Chondrocyte (in vitro differentiated cells): ENCODE measurements around the gene DGLUCY. TPM values are rescaled to one million over a fixed set of nuclear protein-coding genes. Genes with fewer than 3 reads are reported as not detected.
"Not testable (repeated sequence)": the region's sequence is repeated elsewhere in the genome, so short reads cannot be mapped to it uniquely, and the experiment has no call there.

Experiments
- DNase-seq: peaks from one replicate; pipeline ENCODE4 v3.0.0; 2021; ENCODE audit warnings: mixed read lengths, low spot score
- H3K27ac Mint-ChIP-seq: one replicate; pipeline ENCODE4 v1.8.0; 2021; ENCODE audit warnings: mild to moderate bottlenecking, moderate library complexity, mixed read lengths; ENCODE audit not compliant: unreplicated experiment
- H3K27me3 Mint-ChIP-seq: 2 replicates; pipeline ENCODE4 v1.8.0; 2021; ENCODE audit warnings: low read depth, mixed read lengths
- H3K36me3 Mint-ChIP-seq: 2 replicates; pipeline ENCODE4 v1.8.0; 2021; ENCODE audit warnings: low read depth, mixed read lengths
- H3K4me1 Mint-ChIP-seq: 2 replicates; pipeline ENCODE4 v1.8.0; 2021; ENCODE audit warnings: low read depth, mild to moderate bottlenecking, mixed read lengths
- H3K4me3 Mint-ChIP-seq: one replicate; pipeline ENCODE4 v1.8.0; 2021; ENCODE audit warnings: mild to moderate bottlenecking, moderate library complexity, mixed read lengths; ENCODE audit not compliant: unreplicated experiment
- H3K9me3 Mint-ChIP-seq: 2 replicates; pipeline ENCODE4 v1.8.0; 2021; ENCODE audit warnings: low read depth, mixed read lengths
- total RNA-seq: library from RNA; stranded (reverse); gene quantifications from 3 replicates; pipeline ENCODE4 v1.2.1, GENCODE V29; 2021
- TF ChIP-seq, protein P1 (sequence below): fragments of 200-600 bp; sonication (generic); IDR thresholded peaks from 2 replicates; pipeline ENCODE4 v1.5.0; 2021; ENCODE audit warnings: antibody characterized with exemption, mild to moderate bottlenecking, moderate library complexity

Gene DGLUCY
- total RNA-seq, 1 donor from 2014 or later, result 9.3 TPM

DNA sequence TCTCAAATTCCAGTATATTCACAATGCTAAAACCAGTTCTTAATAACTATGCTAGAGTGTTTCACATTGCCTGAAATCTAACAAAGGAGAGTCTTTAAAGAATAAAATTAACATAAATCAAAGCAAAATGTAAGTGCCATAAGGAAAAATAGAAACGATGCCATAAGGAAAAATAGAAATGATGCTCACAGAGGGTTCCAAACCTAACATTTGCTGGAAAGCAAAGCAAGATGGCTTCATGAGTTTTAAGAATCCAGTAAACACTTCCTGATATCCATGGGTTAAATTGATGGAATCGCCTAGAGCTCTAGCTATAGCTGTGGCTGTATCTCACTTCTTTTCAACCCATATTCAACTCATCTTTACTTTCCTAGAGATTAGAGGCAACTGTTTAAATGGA lies 66.7 kb downstream of the DGLUCY start:
- Mint-ChIP-seq H3K27ac (no peak overlapping the region), H3K4me3 (no peak overlapping the region), H3K36me3 (peaks cover 2% of the 10 kb centered on the region), H3K9me3 (no peaks in the 10 kb centered on the region), H3K27me3 (no peaks in the 10 kb centered on the region), H3K4me1 (peaks cover 3% of the 10 kb centered on the region)
- TF ChIP-seq, protein P1, sequence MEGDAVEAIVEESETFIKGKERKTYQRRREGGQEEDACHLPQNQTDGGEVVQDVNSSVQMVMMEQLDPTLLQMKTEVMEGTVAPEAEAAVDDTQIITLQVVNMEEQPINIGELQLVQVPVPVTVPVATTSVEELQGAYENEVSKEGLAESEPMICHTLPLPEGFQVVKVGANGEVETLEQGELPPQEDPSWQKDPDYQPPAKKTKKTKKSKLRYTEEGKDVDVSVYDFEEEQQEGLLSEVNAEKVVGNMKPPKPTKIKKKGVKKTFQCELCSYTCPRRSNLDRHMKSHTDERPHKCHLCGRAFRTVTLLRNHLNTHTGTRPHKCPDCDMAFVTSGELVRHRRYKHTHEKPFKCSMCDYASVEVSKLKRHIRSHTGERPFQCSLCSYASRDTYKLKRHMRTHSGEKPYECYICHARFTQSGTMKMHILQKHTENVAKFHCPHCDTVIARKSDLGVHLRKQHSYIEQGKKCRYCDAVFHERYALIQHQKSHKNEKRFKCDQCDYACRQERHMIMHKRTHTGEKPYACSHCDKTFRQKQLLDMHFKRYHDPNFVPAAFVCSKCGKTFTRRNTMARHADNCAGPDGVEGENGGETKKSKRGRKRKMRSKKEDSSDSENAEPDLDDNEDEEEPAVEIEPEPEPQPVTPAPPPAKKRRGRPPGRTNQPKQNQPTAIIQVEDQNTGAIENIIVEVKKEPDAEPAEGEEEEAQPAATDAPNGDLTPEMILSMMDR, result no peak
- no peak for DNase-seq

DNA sequence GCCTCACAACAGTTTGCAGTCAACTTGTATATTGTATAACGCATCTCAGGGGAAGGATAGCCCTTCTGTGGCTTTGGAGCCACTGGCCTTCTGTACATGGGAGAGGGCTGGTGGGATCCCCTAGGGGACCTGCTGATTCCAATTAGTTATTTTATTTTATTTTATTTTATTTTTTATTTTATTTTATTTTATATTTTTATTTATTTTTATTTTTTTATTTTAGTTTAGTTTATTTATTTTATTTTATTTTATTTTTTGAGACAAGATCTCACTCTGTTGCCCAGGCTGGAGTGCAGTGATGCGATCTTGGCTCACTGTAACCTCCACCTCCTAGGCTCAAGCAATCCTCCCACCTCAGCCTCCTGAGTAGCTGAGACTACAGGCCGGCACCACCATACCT lies 68.9 kb downstream of the DGLUCY start:
- not testable (repeated sequence) for H3K36me3 Mint-ChIP-seq, DNase-seq, H3K4me1 Mint-ChIP-seq, H3K27me3 Mint-ChIP-seq, H3K4me3 Mint-ChIP-seq, H3K9me3 Mint-ChIP-seq, H3K27ac Mint-ChIP-seq

DNA sequence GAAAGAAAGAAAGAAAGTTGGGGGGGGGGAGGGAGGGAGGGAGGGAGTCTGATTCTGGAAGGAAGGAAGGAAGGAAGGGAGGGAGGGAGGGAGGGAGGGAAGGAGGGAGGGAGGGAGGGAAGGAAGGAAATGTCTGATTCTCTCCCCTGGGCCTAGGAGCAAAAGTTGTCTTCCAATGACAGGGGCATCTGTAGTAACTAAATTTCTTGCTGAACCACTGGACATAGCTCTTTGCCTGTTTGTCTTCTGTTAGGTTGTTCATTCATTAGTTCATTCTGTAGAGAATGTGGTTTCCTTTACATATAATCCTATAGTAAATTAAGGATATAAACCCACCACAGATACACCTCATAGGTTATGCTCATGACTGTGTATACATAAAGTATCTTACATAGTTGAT lies 70.7 kb downstream of the DGLUCY start:
- Mint-ChIP-seq H3K27ac (no peak overlapping the region), H3K4me3 (peak overlapping the region; percentile 19), H3K9me3 (no peaks in the 10 kb centered on the region), H3K36me3 (peaks cover 5% of the 10 kb centered on the region), H3K27me3 (no peaks in the 10 kb centered on the region), H3K4me1 (no peaks in the 10 kb centered on the region)
- TF ChIP-seq, protein P1, result no peak
- DNase-seq, result no peak

DNA sequence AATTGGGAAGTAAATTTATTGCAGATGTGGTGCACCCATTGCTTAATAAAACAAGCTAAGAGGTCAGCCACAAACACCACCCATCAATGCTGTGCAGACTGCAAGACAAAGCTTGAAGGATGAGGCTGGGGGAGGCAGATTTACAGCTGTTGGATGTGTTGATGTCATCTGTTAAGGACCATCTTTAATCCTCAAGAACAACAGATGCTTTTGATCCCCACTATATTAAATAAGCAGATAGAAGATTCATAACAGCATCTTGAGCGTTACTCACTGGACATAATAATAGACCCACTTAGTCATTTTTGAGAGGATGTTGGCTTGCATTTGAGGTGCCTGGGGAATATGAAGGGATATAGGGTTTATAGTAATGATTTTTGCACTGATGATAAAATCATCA lies 71.8 kb downstream of the DGLUCY start:
- TF ChIP-seq, protein P1, result no peak
- H3K36me3 Mint-ChIP-seq, result peaks cover 11% of the 10 kb centered on the region
- no peak overlapping the region for H3K27ac Mint-ChIP-seq
- no peaks in the 10 kb centered on the region for H3K4me1 Mint-ChIP-seq
- no peaks in the 10 kb centered on the region for H3K9me3 Mint-ChIP-seq
- no peak for DNase-seq
- H3K27me3 Mint-ChIP-seq, result no peaks in the 10 kb centered on the region
- H3K4me3 Mint-ChIP-seq, result no peak overlapping the region

DNA sequence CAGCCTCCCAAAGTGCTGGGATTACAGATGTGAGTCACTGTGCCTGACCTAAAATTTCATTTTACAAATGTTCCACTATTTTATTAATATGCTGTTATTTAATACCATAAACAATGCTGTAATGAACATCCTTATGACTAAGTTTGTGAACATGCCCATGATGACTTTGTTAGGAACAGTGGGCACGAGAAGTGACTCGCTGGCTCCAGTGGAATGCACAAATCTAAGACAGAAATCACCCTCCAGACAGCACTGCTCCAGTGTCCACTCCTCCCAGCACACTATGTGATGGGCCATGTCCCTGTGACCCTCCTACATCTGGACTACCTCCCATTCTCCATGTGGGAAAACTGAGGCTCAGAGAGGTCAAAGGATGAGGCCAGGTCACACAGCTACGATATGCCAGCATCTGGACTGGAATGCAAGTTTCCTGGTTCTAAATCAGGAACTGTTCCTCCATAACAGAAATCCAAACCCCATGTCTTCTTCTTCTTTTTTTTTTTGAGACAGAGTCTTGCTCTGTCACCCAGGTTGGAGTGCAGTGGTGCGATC lies 72.7 kb downstream of the DGLUCY start:
- Mint-ChIP-seq H3K4me3 (no peak overlapping the region), H3K4me1 (no peaks in the 10 kb centered on the region), H3K27ac (no peak overlapping the region), H3K27me3 (no peaks in the 10 kb centered on the region), H3K9me3 (no peaks in the 10 kb centered on the region), H3K36me3 (peaks cover 9% of the 10 kb centered on the region)
- no peak for DNase-seq
- TF ChIP-seq, protein P1, result no peak

DNA sequence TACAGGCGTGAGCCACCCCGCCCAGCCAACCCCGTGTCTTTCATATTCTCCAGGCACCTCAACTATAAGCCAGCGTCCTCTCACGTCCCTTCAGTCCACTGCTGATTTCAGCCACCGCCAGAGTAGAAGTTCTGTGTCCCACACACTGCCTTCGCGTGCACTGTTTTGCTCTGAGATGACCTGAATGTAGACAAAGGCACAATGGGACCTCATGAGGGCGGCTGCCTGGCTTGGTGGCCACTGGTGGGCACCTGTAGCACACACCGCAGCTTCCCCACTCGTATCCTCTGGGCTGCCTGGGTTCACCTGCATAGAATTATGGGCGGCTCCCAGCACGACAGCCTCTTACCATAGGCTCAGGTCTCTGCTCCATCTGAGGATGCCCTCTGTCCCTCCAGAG lies 73.4 kb downstream of the DGLUCY start:
- H3K27ac Mint-ChIP-seq, result no peak overlapping the region

More for the DNA sequence above, 73.4 kb downstream of the DGLUCY start:
- Mint-ChIP-seq H3K4me1 (no peaks in the 10 kb centered on the region), H3K9me3 (no peaks in the 10 kb centered on the region), H3K4me3 (no peak overlapping the region), H3K36me3 (peaks cover 9% of the 10 kb centered on the region), H3K27me3 (no peaks in the 10 kb centered on the region)
- TF ChIP-seq, protein P1, result no peak
- DNase-seq, result no peak
